CD4-positive, CD25-positive, alpha-beta regulatory T cell (primary cell): ENCODE results near the gene LUZP1. TPM values are rescaled to one million over a fixed set of nuclear protein-coding genes. Genes with fewer than 3 reads are reported as not detected.

Experiments
- ATAC-seq, 2 donors: fragments of 150-1000 bp; cut with Tn5 transposase; one replicate each; pipeline ENCODE4 v1.10.0; 2021; ENCODE audit warnings: low read depth in 2 of 2, moderate number of reproducible peaks in 2 of 2, moderate library complexity in 1 of 2
- DNase-seq, 3 donors: peaks; one replicate each; pipeline versions ENCODE4 v3.0.0 to v3.0.0-alpha.2; 2012 to 2022; ENCODE audit warnings: mixed read lengths in 1 of 3
- H3K27ac ChIP-seq: one replicate; pipeline ENCODE4 v1.7.0; 2013; ENCODE audit warnings: mild to moderate bottlenecking, low read length; ENCODE audit not compliant: insufficient read depth, poor library complexity, severe bottlenecking
- H3K27me3 ChIP-seq: one replicate; pipeline ENCODE4 v1.7.0; 2013; ENCODE audit warnings: low read length; ENCODE audit not compliant: control insufficient read depth, insufficient read depth
- H3K36me3 ChIP-seq: one replicate; pipeline ENCODE4 v1.7.0; 2013; ENCODE audit warnings: mild to moderate bottlenecking, low read length, moderate library complexity; ENCODE audit not compliant: control insufficient read depth, insufficient read depth
- H3K4me1 ChIP-seq: 2 replicates; pipeline ENCODE4 v1.7.0; 2013; ENCODE audit warnings: mild to moderate bottlenecking, low read length; ENCODE audit not compliant: insufficient read depth, control insufficient read depth, poor library complexity, severe bottlenecking
- H3K4me3 ChIP-seq: one replicate; pipeline ENCODE4 v1.7.0; 2013; ENCODE audit warnings: low read depth, mild to moderate bottlenecking, low read length, moderate library complexity
- H3K9me3 ChIP-seq, 2 experiments: 1 replicate in 1 of 2; 2 replicates in 1 of 2; pipeline ENCODE4 v1.7.0; 2013; ENCODE audit warnings: low read length in 2 of 2, mild to moderate bottlenecking in 1 of 2, moderate library complexity in 1 of 2; ENCODE audit not compliant: control insufficient read depth in 2 of 2
- H3K27ac Mint-ChIP-seq, 3 donors: one replicate each; pipeline ENCODE4 v1.8.0; 2020 to 2022; ENCODE audit warnings: mild to moderate bottlenecking in 3 of 3, mixed read lengths in 3 of 3, moderate library complexity in 2 of 3
- H3K27me3 Mint-ChIP-seq: one replicate; pipeline ENCODE4 v1.8.0; 2022; ENCODE audit warnings: mild to moderate bottlenecking, mixed read lengths
- H3K36me3 Mint-ChIP-seq: one replicate; pipeline ENCODE4 v1.8.0; 2020; ENCODE audit warnings: mixed read lengths
- H3K4me1 Mint-ChIP-seq, 4 donors: one replicate each; pipeline ENCODE4 v1.8.0; 2020 to 2022; ENCODE audit warnings: mixed read lengths in 4 of 4, mild to moderate bottlenecking in 1 of 4
- H3K4me3 Mint-ChIP-seq, 4 donors: one replicate each; pipeline ENCODE4 v1.8.0; 2020 to 2022; ENCODE audit warnings: mild to moderate bottlenecking in 4 of 4, mixed read lengths in 4 of 4, moderate library complexity in 3 of 4
- H3K9me3 Mint-ChIP-seq, 7 donors: one replicate each; pipeline ENCODE4 v1.8.0; 2020 to 2022; ENCODE audit warnings: mixed read lengths in 7 of 7, mild to moderate bottlenecking in 3 of 7, moderate library complexity in 2 of 7
- polyA plus RNA-seq, 4 donors: library from polyadenylated mRNA; unstranded; fragments of 300-500 nt; fragmentation: Illumina TruSeq; gene quantifications; one replicate each; pipeline ENCODE4 v1.2.3, GENCODE V29; 2021
- total RNA-seq: library from RNA; stranded (reverse); gene quantifications from one replicate; pipeline ENCODE4 v1.2.3, GENCODE V29; 2022

The LUZP1 gene
- total and polyA plus RNA-seq, 5 donors from 2014 or later: 14.9 to 26.7 (median 17.1) TPM

- Mint-ChIP-seq H3K4me1 (peaks cover 0 to 11% (median 9%) of the 10 kb centered on the region in 4 donors), H3K9me3 (peaks cover 0 to 2% (median 0%) of the 10 kb centered on the region in 7 donors), H3K27me3 (peaks cover 27% of the 10 kb centered on the region), H3K4me3 (no peak overlapping the region), H3K27ac (no peak overlapping the region), H3K36me3 (no peaks in the 10 kb centered on the region)
- Histone ChIP-seq H3K27me3 (no peaks in the 10 kb centered on the region), H3K36me3 (no peaks in the 10 kb centered on the region), H3K4me3 (no peak overlapping the region), H3K27ac (no peak overlapping the region), H3K9me3 (no peaks in the 10 kb centered on the region), H3K4me1 (peaks cover 3% of the 10 kb centered on the region)
- ATAC-seq (no peak), DNase-seq (no peak)
These were observed 16.7 kb upstream of the LUZP1 start for GRCh38 chr1:23185381-23185780.

GRCh38 chr1:23184212-23184934, 15.7 kb upstream of the LUZP1 start:
- H3K27ac Mint-ChIP-seq: peak overlapping the region in 1 of 3 donors; percentile 7

GRCh38 chr1:23179862-23180261, 11.2 kb upstream of the LUZP1 start:
- peaks cover 34% of the 10 kb centered on the region for H3K27me3 Mint-ChIP-seq
- no peak overlapping the region for H3K4me3 ChIP-seq
- peaks cover 0 to 2% (median 0%) of the 10 kb centered on the region in 7 donors for H3K9me3 Mint-ChIP-seq
- no peak overlapping the region for H3K4me3 Mint-ChIP-seq
- H3K9me3 ChIP-seq: no peaks in the 10 kb centered on the region
- H3K36me3 ChIP-seq: no peaks in the 10 kb centered on the region
- peaks cover 8% of the 10 kb centered on the region for H3K27me3 ChIP-seq
- H3K27ac ChIP-seq: no peak overlapping the region
- peaks cover 2 to 18% (median 15%) of the 10 kb centered on the region in 4 donors for H3K4me1 Mint-ChIP-seq
- H3K4me1 ChIP-seq: peaks cover 11% of the 10 kb centered on the region
- no peaks in the 10 kb centered on the region for H3K36me3 Mint-ChIP-seq
- no peak overlapping the region for H3K27ac Mint-ChIP-seq
- DNase-seq (no peak), ATAC-seq (no peak)

More at GRCh38 chr1:23184212-23184934, 15.7 kb upstream of the LUZP1 start:
- peaks cover 0 to 11% (median 9%) of the 10 kb centered on the region in 4 donors for H3K4me1 Mint-ChIP-seq
- no peaks in the 10 kb centered on the region for H3K36me3 Mint-ChIP-seq
- peak overlapping the region; percentile 32 for H3K4me3 ChIP-seq
- H3K27me3 Mint-ChIP-seq: peaks cover 26% of the 10 kb centered on the region
- no peaks in the 10 kb centered on the region for H3K27me3 ChIP-seq
- no peak overlapping the region for H3K27ac ChIP-seq
- no peaks in the 10 kb centered on the region for H3K36me3 ChIP-seq
- H3K9me3 ChIP-seq: no peaks in the 10 kb centered on the region
- ATAC-seq (peak; percentile 34 to 52), DNase-seq (peak; percentile 28 to 56 (median 51))
- peaks cover 3% of the 10 kb centered on the region for H3K4me1 ChIP-seq
- H3K4me3 Mint-ChIP-seq: peak overlapping the region in 3 of 4 donors; percentile 22 to 80 (median 76)
- peaks cover 0 to 2% (median 0%) of the 10 kb centered on the region in 7 donors for H3K9me3 Mint-ChIP-seq

- Mint-ChIP-seq H3K36me3 (no peaks in the 10 kb centered on the region), H3K27ac (no peak overlapping the region), H3K27me3 (peaks cover 28% of the 10 kb centered on the region), H3K4me3 (peak overlapping the region in 3 of 4 donors; percentile 16 to 55 (median 33)), H3K4me1 (peaks cover 9 to 15% (median 10%) of the 10 kb centered on the region in 4 donors), H3K9me3 (peaks cover 0 to 2% (median 0%) of the 10 kb centered on the region in 7 donors)
- Histone ChIP-seq H3K36me3 (no peaks in the 10 kb centered on the region), H3K4me3 (no peak overlapping the region), H3K9me3 (no peaks in the 10 kb centered on the region), H3K4me1 (peaks cover 9% of the 10 kb centered on the region), H3K27ac (no peak overlapping the region), H3K27me3 (peaks cover 8% of the 10 kb centered on the region)
- DNase-seq (peak in 1 of 3 donors; percentile 22), ATAC-seq (no peak)
These were observed 10.3 kb upstream of the LUZP1 start for GRCh38 chr1:23178950-23179349.

- H3K4me3 ChIP-seq: no peak overlapping the region
- H3K4me1 ChIP-seq: peaks cover 8% of the 10 kb centered on the region
- H3K27ac ChIP-seq: no peak overlapping the region
- ATAC-seq: no peak
- peaks cover 8% of the 10 kb centered on the region for H3K27me3 ChIP-seq
- Mint-ChIP-seq H3K9me3 (peaks cover 0 to 2% (median 0%) of the 10 kb centered on the region in 7 donors), H3K27me3 (peaks cover 24% of the 10 kb centered on the region), H3K4me3 (peak overlapping the region; percentile 33 to 67 (median 62)), H3K36me3 (no peaks in the 10 kb centered on the region), H3K4me1 (peaks cover 6 to 15% (median 8%) of the 10 kb centered on the region in 4 donors), H3K27ac (no peak overlapping the region)
- DNase-seq: no peak
- H3K36me3 ChIP-seq: no peaks in the 10 kb centered on the region
- H3K9me3 ChIP-seq: no peaks in the 10 kb centered on the region
These were observed 9.8 kb upstream of the LUZP1 start for GRCh38 chr1:23178414-23178813.

GRCh38 chr1:23177438-23178380, 9.1 kb upstream of the LUZP1 start:
- H3K27ac Mint-ChIP-seq: peak overlapping the region in 1 of 3 donors; percentile 59
- peak overlapping the region; percentile 63 to 76 (median 70) for H3K4me3 Mint-ChIP-seq
- DNase-seq: peak; percentile 14 to 52 (median 15)
- H3K4me1 Mint-ChIP-seq: peaks cover 6 to 15% (median 8%) of the 10 kb centered on the region in 4 donors
- Histone ChIP-seq H3K4me1 (peaks cover 8% of the 10 kb centered on the region), H3K9me3 (no peaks in the 10 kb centered on the region), H3K36me3 (no peaks in the 10 kb centered on the region), H3K4me3 (peak overlapping the region; percentile 31), H3K27me3 (peaks cover 8% of the 10 kb centered on the region), H3K27ac (no peak overlapping the region)
- no peaks in the 10 kb centered on the region for H3K9me3 Mint-ChIP-seq
- peak; percentile 31 to 58 for ATAC-seq
- H3K36me3 Mint-ChIP-seq: no peaks in the 10 kb centered on the region
- H3K27me3 Mint-ChIP-seq: peaks cover 24% of the 10 kb centered on the region

- peaks cover 20% of the 10 kb centered on the region for H3K27me3 Mint-ChIP-seq
- peaks cover 8% of the 10 kb centered on the region for H3K4me1 ChIP-seq
- no peaks in the 10 kb centered on the region for H3K36me3 Mint-ChIP-seq
These were observed 8.4 kb upstream of the LUZP1 start for GRCh38 chr1:23177031-23177430.

More at GRCh38 chr1:23177031-23177430, 8.4 kb upstream of the LUZP1 start:
- no peak overlapping the region for H3K27ac ChIP-seq
- Mint-ChIP-seq H3K27ac (peak overlapping the region in 2 of 3 donors; percentile 60 to 78), H3K9me3 (no peaks in the 10 kb centered on the region), H3K4me3 (peak overlapping the region; percentile 63 to 76 (median 70)), H3K4me1 (peaks cover 6 to 15% (median 8%) of the 10 kb centered on the region in 4 donors)
- H3K4me3 ChIP-seq: peak overlapping the region; percentile 26
- no peak for DNase-seq
- peaks cover 8% of the 10 kb centered on the region for H3K27me3 ChIP-seq
- H3K9me3 ChIP-seq: no peaks in the 10 kb centered on the region
- no peak for ATAC-seq
- H3K36me3 ChIP-seq: no peaks in the 10 kb centered on the region
